Measurements from ENCODE around the gene LCLAT1. TPM values are rescaled to one million over a fixed set of nuclear protein-coding genes. Genes with fewer than 3 reads are reported as not detected.

LCLAT1 gene
- total RNA-seq, 1 donor from 2014 or later: 41.0 TPM

DNA sequence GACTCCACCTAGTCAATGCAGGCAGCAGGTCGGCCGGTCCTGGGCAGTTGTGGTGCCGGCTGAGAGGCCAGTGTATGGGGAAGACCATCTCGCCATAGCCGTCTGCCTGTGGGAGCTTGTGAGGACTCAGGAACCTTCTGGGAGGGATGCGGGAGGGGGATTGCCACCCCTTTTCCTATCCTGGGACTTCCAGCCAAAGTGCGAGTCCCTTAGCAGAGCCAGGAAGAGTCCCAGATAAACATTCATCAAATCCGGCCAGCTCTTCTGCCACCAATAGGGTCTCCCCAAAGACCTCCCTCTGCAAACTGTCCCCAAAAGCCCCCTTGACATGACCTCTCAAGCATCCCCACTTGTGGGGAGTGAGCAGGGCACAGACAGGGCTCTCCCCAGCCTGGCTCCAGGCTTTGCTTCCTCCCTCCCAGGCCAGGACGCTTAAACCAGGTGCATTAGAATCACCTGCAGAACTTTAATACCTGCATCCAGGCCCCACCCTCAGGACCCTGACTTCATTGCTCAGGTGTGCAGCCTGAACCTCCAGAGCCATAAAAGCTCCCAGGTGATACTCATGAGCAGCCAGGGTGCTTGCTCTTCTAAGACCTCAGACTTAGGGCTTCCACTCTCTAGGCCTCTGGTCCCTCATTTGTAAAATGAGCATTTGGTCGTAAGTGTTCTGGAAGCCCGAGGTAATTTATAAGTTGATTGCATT lies 200.9 kb downstream of the LCLAT1 start:
- DNase-seq: no peak
- TF ChIP-seq, protein P1, sequence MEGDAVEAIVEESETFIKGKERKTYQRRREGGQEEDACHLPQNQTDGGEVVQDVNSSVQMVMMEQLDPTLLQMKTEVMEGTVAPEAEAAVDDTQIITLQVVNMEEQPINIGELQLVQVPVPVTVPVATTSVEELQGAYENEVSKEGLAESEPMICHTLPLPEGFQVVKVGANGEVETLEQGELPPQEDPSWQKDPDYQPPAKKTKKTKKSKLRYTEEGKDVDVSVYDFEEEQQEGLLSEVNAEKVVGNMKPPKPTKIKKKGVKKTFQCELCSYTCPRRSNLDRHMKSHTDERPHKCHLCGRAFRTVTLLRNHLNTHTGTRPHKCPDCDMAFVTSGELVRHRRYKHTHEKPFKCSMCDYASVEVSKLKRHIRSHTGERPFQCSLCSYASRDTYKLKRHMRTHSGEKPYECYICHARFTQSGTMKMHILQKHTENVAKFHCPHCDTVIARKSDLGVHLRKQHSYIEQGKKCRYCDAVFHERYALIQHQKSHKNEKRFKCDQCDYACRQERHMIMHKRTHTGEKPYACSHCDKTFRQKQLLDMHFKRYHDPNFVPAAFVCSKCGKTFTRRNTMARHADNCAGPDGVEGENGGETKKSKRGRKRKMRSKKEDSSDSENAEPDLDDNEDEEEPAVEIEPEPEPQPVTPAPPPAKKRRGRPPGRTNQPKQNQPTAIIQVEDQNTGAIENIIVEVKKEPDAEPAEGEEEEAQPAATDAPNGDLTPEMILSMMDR (IDR thresholded peaks at IDR 0.05; ENCODE audit: borderline replicate concordance): no peak
- intact Hi-C loops (cut with micrococcal nuclease): no loop called here

DNA sequence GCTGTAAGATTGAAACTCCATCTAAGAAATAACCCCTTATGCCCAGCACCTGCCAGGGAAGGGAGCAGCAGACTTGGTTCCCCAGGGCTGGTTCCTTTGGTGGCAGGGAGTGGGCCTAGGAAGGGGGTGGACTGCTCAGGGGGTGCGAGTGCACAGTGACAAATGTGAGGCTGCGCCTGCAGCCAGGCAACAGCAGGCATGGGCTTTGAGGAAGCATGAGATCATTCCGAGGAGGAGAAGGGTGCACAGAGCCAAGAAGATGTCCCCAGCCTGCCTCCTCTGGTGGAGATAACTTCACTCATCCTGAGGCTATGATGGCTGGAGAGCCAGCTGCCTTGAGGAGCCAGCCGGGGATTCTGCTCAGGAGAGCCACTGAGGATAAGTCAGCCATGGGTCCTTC lies 202.2 kb downstream of the LCLAT1 start:
- TF ChIP-seq, protein P1 (IDR thresholded peaks at IDR 0.05; ENCODE audit: borderline replicate concordance): no peak
- no peaks in the 10 kb centered on the region for H3K27me3 ChIP-seq (ENCODE audit: low read depth)
- intact Hi-C loops (cut with micrococcal nuclease): no loop called here
- peaks cover 11% of the 10 kb centered on the region for H3K4me1 ChIP-seq
- no peaks in the 10 kb centered on the region for H3K36me3 ChIP-seq
- no peaks in the 10 kb centered on the region for H3K9me3 ChIP-seq (replicated peaks)
- H3K4me3 ChIP-seq: no peak overlapping the region
- no peak overlapping the region for H3K27ac ChIP-seq (replicated peaks)
- no peak for DNase-seq

More for the DNA sequence above, 200.9 kb downstream of the LCLAT1 start:
- Histone ChIP-seq H3K4me1 (peaks cover 4% of the 10 kb centered on the region), H3K36me3 (no peaks in the 10 kb centered on the region), H3K27me3 (ENCODE audit: low read depth) (no peaks in the 10 kb centered on the region), H3K4me3 (no peak overlapping the region), H3K9me3 (replicated peaks) (no peaks in the 10 kb centered on the region), H3K27ac (replicated peaks) (no peak overlapping the region)

DNA sequence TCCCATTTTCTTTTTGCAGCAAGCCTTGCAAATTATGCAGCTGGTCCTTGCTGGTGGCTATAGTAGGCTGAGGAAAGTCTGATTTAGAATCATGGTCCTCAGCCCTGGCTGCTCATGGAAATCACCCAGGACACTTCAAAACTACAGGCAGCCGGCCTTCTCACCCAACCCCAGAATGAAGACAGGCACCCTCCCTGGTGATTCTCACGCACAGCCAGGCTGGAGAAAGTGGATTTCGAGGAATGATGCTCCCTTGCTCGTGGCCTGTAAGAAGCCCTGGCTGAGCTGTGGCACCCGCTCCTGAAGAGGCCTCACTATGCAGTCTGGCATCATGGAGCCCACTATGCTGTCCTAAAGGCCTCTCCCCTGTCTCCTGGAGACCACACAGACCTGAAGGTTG lies 202.8 kb downstream of the LCLAT1 start:
- Histone ChIP-seq H3K36me3 (no peaks in the 10 kb centered on the region), H3K4me1 (peaks cover 11% of the 10 kb centered on the region), H3K27ac (replicated peaks) (no peak overlapping the region), H3K4me3 (no peak overlapping the region), H3K9me3 (replicated peaks) (no peaks in the 10 kb centered on the region), H3K27me3 (ENCODE audit: low read depth) (no peaks in the 10 kb centered on the region)
- intact Hi-C loops (cut with micrococcal nuclease): no loop called here
- DNase-seq: no peak
- TF ChIP-seq, protein P1 (IDR thresholded peaks at IDR 0.05; ENCODE audit: borderline replicate concordance): no peak

DNA sequence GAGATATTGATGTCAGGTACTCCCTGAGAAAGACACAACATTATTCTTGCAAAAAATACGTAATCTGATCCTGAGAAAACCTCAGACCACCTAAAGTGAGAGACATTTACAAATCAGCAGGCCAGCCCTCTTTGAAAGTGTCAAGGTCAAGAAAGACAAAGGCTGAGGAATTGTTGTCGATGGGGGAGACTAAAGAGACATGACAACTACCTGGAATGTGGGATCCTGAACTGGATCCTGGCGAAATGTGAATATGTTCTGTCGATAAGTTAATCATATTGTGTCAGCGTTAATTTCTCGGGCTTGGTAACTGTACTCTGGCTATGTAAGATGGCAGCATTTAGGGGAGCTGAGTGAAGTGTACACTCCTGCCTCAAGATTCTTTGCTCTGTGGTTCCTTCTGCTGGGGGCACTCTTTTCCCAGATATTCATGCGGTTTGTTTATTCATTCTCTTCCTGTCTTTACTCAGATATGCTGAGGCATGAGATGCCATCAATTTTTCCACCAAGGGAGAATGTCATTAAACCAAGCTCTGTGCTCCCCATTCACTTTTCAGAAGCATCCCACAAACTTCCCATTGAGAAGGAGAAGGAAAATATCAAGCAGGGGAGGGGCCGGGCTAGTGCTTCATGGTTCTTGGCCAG lies 205.3 kb downstream of the LCLAT1 start:
- TF ChIP-seq, protein P1 (IDR thresholded peaks at IDR 0.05; ENCODE audit: borderline replicate concordance): no peak
- Histone ChIP-seq H3K4me3 (no peak overlapping the region), H3K27me3 (ENCODE audit: low read depth) (no peaks in the 10 kb centered on the region), H3K27ac (replicated peaks) (no peak overlapping the region), H3K36me3 (no peaks in the 10 kb centered on the region), H3K9me3 (replicated peaks) (no peaks in the 10 kb centered on the region), H3K4me1 (peaks cover 20% of the 10 kb centered on the region)
- DNase-seq: no peak
- intact Hi-C loops (cut with micrococcal nuclease): no loop called here

DNA sequence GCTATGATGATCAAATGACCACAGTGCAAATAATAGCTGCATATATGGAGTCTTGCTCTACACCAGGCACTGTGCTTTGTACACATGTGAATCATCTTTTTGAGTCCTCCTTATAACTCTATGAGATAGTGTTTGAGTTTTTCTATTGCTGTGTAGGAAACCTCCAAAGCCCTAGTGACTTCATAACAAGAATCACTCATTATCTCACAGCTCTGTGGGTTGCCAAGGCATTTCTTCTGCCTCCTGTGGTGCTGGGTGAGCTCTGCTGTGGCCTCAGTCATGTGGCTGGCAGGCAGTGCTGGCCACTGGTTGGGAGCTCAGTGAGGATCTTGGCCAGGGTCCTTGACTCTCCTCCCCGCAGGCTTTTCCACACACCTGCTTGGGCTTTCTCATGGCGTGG lies 206.8 kb downstream of the LCLAT1 start:
- Histone ChIP-seq H3K4me3 (no peak overlapping the region), H3K27ac (replicated peaks) (no peak overlapping the region), H3K36me3 (no peaks in the 10 kb centered on the region), H3K27me3 (ENCODE audit: low read depth) (no peaks in the 10 kb centered on the region), H3K4me1 (peaks cover 19% of the 10 kb centered on the region), H3K9me3 (replicated peaks) (no peaks in the 10 kb centered on the region)
- TF ChIP-seq, protein P1 (IDR thresholded peaks at IDR 0.05; ENCODE audit: borderline replicate concordance): no peak
- intact Hi-C loops (cut with micrococcal nuclease): no loop called here
- DNase-seq: peak; percentile 47

Measured in left ventricle myocardium inferior (tissue), 1 donor.